GM21528 (cell line): ENCODE results near the gene CHRNG.

Experiments used
- ATAC-seq: cut with Tn5 transposase; IDR thresholded peaks from one replicate; pipeline ENCODE4 v1.9.1; 2021; ENCODE audit warnings: mild to moderate bottlenecking, moderate library complexity; ENCODE audit not compliant: unreplicated experiment, low FRiP score

The CHRNG gene

DNA sequence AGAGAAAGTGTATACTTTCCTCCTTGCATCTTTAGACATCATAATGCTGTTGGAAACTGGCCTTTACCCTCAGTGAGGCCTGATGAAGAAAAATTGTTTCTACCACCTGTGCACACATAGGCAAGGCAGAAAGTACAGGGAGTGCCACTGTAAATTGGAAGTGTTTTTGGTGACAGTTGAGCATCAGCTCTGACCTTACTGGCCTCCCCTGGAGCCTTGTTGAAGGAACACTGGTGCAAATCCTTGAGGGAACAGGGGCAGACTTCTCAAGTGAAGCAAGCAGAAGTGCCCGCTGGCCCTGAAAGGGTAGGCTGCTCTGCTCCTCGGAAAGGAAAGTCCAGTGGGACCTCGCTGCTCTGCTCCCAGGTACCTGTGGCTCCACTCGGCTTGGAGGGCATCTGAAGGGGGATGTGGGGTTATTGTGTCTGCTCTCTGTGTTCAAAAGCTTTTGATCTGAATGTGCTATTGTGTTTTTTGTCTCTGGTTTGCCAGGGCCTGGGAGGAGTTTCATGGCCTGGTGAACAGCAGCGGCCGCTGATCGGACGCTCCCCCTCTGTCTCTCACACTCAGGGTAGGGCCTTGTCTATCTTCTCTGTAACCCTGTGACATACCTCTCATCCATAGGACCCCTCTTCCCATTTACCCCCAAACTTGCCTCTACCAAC, 34.4 kb downstream of the CHRNG start:
- ATAC-seq = no peak

- ATAC-seq = no peak
Measured at GRCh38 chr2:232574674-232575403, 35.3 kb downstream of the CHRNG start.

GRCh38 chr2:232575404-232575746, 35.9 kb downstream of the CHRNG start:
- no peak for ATAC-seq

DNA sequence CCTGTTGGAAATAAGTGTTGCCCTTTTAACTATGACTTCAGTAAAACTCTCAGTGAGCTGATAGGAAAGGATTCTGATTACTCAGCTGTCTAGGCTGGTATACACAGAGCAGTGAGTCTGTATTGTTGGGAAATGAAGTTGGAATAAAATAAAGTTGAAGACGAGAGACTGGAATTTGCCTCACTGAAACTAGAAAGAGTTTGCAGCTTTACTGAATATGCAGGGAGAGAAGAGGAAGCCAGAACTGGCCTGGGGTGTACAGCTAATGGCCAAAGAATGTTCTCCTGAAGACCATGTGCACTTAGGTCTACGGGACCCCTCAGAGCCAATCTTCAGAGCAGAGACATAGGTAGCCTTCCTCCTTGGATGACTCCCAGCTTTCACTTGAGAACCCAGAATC, 37.5 kb downstream of the CHRNG start:
- ATAC-seq = no peak

DNA sequence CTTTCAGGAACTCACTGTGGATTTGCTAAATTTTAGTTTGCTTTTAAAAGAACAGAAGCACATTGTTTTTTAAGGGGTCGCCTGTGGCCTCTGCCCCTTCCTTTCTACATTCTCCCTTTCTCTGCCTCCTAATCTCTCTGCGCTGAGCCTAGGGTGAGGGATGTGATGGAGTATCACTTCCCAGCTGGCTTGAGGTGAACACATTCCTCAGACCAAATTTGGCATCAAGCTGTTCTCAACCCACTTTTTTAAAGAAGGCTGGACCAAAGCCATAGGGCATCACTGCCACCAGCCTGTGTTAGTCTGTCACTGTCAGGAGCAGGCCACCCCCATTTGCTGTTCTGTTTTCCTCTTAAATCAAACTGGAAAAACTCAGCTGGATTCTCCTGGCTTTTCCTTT, 38.3 kb downstream of the CHRNG start:
- no peak for ATAC-seq

DNA sequence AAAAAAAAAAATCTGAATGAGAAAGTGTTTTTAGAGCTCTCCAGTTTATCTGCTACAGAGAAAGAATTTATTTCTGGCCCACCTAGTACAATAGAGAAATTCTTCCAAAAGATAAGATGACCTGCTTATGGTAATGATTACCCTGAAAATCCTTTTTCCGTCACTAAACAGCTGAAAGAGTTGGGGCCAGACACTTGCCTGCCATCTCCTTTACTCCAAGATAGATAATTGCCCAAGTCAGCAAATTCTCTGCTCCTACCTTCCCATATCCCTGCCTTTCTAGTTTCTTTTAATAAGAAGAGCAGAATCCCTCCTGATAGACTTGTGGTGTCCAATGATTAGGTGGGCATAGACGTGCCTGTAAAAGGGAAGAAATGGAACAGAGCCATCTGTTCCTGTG, 39.1 kb downstream of the CHRNG start:
- no peak for ATAC-seq

DNA sequence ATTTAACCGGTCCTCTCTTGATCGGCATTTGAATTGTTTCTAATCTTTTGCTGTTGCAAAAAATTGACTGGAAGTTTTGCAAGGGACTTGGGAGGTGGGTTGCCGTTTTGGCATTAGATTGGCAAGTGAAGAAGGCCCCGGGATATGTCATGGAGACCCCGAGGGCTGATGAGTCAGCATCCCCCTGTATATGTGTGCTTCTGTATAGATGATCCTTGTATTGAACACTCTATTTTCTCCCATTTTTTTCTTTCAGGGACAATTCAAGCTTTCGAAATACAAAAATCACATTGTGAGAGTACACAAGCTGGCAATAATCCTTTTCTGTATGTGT, 41.1 kb downstream of the CHRNG start:
- ATAC-seq = no peak

- no peak for ATAC-seq
Measured at GRCh38 chr2:232581725-232582124, 42.2 kb downstream of the CHRNG start.

- no peak for ATAC-seq
Measured at GRCh38 chr2:232584238-232584637, 44.7 kb downstream of the CHRNG start.

- ATAC-seq = no peak
Measured at GRCh38 chr2:232586943-232587505, 47.5 kb downstream of the CHRNG start.

DNA sequence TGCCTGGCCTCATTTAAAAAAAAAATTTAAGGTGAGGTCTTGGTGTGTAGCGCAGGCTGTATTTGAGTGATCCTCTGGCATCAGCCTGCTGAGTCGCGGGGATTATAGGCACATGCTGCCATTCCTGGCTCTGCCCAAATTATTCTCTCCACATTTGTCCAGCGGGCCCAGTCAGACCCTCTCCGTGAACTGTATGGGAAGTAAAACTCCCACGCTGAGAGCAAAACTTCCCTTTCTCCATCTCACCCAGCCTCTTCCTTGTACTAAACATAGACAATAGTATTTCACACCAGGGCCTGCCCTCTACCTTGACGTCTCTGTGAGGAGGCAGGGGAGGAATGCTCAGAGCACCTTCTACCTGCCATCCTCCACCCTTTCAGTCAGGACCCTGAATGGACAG, 48.0 kb downstream of the CHRNG start:
- no peak for ATAC-seq

GRCh38 chr2:232588031-232588430, 48.5 kb downstream of the CHRNG start:
- ATAC-seq = no peak

- no peak for ATAC-seq
Measured at GRCh38 chr2:232588680-232589585, 49.4 kb downstream of the CHRNG start.

DNA sequence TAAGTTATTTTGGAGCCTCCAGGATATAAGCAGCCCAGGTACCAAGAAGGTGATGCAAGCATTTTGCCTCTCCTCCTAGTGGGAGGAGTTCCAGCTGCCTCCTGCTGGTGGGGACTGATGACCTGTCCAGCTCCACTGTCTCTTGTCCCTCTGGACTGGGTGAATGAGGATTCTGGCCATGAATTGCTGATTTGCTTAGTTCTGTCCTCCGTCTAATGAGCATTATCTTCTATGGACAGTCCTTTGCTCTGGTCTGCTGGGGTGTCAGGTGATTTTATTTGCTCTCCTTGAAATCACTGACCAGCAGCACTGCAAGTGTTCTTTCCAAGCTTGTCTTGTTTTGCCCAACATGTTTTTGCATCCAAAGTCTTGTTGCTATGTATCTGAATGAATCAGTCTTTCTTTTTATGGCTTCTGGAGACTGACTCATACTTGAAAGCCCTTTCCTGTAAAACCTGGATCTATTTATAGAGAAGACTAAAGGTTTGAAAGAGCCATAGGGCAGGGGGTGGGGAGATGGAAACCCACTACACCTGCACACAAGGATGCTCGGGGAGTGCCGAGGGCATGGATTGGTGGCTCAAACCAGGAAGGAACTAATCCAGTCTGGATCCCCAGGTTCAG, 53.4 kb downstream of the CHRNG start:
- no peak for ATAC-seq

GRCh38 chr2:232593982-232594381, 54.5 kb downstream of the CHRNG start:
- no peak for ATAC-seq
